ENCODE data around the gene GAP43. TPM values are rescaled to one million over a fixed set of nuclear protein-coding genes. Genes with fewer than 3 reads are reported as not detected.

The GAP43 gene
- total and polyA plus RNA-seq, 2 of the 4 experiments (the other 2 are of a cell fraction) = 0.36 to 0.51 TPM

DNA sequence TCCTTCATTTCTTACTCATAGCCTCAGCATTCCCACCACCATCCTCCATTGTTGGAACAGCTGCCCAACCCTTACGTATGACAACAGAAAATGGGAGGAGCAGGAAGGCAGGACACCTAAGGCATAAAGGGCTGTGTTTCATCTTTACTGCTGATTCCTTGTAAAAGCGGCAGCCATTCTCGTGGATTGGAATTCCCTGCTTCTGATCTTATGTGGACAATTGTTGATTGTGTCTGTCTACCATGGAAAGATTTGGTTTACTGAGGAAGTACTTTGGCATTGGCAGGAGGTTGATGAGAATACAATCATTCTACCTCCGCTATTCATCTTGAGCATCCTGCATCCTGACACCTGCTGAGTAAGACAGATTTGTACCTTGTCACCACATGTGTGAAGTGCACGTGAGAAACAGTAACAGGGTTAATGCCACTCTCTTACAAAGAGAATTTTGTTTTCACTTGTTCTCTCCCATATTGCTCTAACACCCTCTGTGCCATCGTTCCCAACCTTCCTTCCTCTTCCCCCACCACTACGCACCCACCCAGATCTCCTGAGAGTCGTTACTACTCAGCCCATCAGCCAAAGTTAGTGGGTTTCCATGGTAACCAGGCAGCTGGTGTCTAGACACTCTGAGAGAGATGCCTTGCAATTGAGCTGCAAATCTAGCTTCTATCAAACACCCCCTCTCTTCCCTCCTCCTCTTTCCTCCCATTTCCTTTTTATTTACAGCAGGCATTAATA, 75.7 kb downstream of the GAP43 start:
- Histone ChIP-seq H4K20me1 (ENCODE audit: insufficient read depth, low read length) (no peaks in the 10 kb centered on the region), H3K56ac (ENCODE audit: extremely low read depth, insufficient read depth, low read length) (no peak overlapping the region), H3K9ac (ENCODE audit: low read depth, low read length) (no peak overlapping the region), H3K18ac (ENCODE audit: low read depth, low read length) (peak overlapping the region; percentile 55; the same call in 1 of the 2 replicates), H4K91ac (ENCODE audit: insufficient read depth, low read depth, low read length) (no peak overlapping the region), H2AK5ac (ENCODE audit: low read depth, low read length) (no peak overlapping the region), H3K4ac (ENCODE audit: low read depth, low read length) (no peak overlapping the region), H2BK5ac (ENCODE audit: low read depth, low read length, poor library complexity, severe bottlenecking) (no peak overlapping the region), H3K27me3 (ENCODE audit: control insufficient read depth, insufficient read depth, low read length) (no peaks in the 10 kb centered on the region), H3K79me1 (ENCODE audit: low read depth in 1 of 2, low read length in 2 of 2) (no peaks in the 10 kb centered on the region), H3K23ac (ENCODE audit: low read depth, low read length) (no peak overlapping the region), H2BK120ac (ENCODE audit: low read depth, low read length) (no peak overlapping the region), H3K36me3 (ENCODE audit: control insufficient read depth, insufficient read depth, low read length) (no peaks in the 10 kb centered on the region), H2AFZ (replicated peaks; ENCODE audit: low read length, poor library complexity) (no peak overlapping the region), H3K27ac (ENCODE audit: insufficient read depth, low read length) (no peak overlapping the region), H4K8ac (ENCODE audit: low read depth in 2 of 2, low read length in 2 of 2) (no peak overlapping the region), H2AK9ac (replicated peaks; ENCODE audit: low read depth, low read length, poor library complexity) (no peak overlapping the region), H3K9me1 (ENCODE audit: insufficient read depth, low read length) (peaks cover 7% of the 10 kb centered on the region; the same call in 1 of the 2 replicates), H3K9me3 (ENCODE audit: control insufficient read depth, insufficient read depth, low read length) (no peaks in the 10 kb centered on the region), H3K14ac (replicated peaks; ENCODE audit: low read depth, low read length) (no peak overlapping the region), H2BK20ac (ENCODE audit: low read depth, low read length) (peak overlapping the region; percentile 16; the same call in 1 of the 2 replicates), H3K4me3 (ENCODE audit: insufficient read depth, low read depth, low read length) (no peak overlapping the region), H2BK15ac (ENCODE audit: low read depth, low read length) (no peak overlapping the region; the same call in 2 of the 3 replicates), H3K4me2 (ENCODE audit: low read depth, low read length) (no peak overlapping the region), H4K5ac (ENCODE audit: low read depth, low read length) (peak overlapping the region; percentile 5; the same call in 1 of the 2 replicates), H3K4me1 (ENCODE audit: control insufficient read depth, insufficient read depth, low read length) (peaks cover 8% of the 10 kb centered on the region)
- ATAC-seq (ENCODE audit: low read depth) (peak; percentile 21; the same call in 1 of the 2 replicates), DNase-seq (peak; percentile 33)
- TF ChIP-seq RFX5 (IDR thresholded peaks at IDR 0.05; ENCODE audit: low read depth, low read length) = no peak
- dilution Hi-C loops (cut with HindIII; ENCODE audit: low sequenced_read_pairs, unreplicated experiment) = no loop called here
- in situ Hi-C loops (cut with MboI; ENCODE audit: low sequenced_read_pairs) = loop anchor here (25.0 kb wide), 1 partner anchor 862 kb away; no protein-coding TSS in a partner anchor
- no TSS peak for BruUV-seq (replicated peaks)
- WGBS, 2 experiments (ENCODE audit: extremely low coverage in 2 of 2, insufficient read length in 1 of 2) = no CpG with 5 or more reads among the region's 8 CpGs
- ChIA-PET CTCF (no interaction called here), POLR2A (ENCODE audit: unreplicated experiment) (no interaction called here)
- intact Hi-C loops (cut with micrococcal nuclease) = loop anchor here (10.0 kb wide), 2 partner anchors 264 to 604 kb away; no protein-coding TSS in a partner anchor
